KBM-7 (cell line): ENCODE measurements around the gene TMEM63B.
A peak's percentile ranks its signal among the peaks of the same experiment; 100 is the strongest.
"Not testable (repeated sequence)": the region's sequence is repeated elsewhere in the genome, so short reads cannot be mapped to it uniquely, and the experiment has no call there.

Source experiments
- DNase-seq: peaks from one replicate; pipeline ENCODE4 v3.0.0-alpha.2; 2015
- in situ Hi-C: fragments of 300-500 bp; cut with MboI; formaldehyde crosslinking; loops from 2 replicates; pipeline ENCODE4 v1.14.3; 2020; ENCODE audit warnings: low sequenced_read_pairs, low pct_unique_long_range_greater_than_20kb, mixed read lengths

TMEM63B gene

DNA sequence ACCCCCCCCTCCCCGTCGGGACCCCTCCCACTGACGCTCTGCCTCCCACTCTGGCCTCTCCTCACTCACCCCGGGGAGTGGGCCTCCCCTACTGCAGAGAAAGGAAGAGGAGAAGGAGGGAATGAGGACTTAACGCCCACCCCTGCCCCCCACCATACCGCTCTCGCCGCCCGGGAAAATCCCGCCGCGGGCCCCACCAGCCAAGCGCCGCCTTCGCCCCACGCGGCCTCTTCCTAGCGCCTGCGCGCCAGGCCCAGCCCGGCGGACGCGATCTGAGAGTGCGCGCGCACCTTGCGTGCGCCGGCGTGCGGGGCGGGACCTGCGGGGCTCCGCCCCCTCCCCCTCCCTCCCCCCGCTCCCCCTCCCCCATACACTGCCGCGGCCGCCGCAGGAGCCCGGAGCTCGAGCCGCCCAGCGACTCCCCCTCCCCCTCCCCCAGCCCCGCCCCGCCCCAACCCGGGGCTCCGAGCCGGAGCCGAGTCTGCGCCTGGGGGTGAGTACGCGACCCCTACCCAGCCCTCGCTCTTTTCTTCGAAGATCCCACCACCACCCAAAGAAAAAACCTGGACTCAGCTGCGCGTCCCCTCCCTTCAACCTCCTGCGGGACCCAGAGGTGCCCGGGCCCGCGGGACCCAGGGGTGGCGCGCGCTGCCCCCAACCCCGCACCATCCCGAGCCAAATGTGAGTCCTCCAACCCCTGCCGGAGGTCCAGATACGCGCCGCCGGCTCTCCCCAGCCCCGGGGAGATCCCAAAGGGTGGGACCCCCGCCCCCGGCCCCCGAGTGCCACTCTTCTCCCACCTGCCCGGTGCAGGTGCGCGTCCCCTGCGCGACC lies at the start of gene TMEM63B, which contains the start of gene MRPL14:
TSS of gene TMEM63B (plus strand) at position 369 of the 834 bp plus-strand sequence. CDS start 7,031 bp downstream, outside the sequence.
TSS of gene MRPL14 (minus strand) at position 267 of the 834 bp plus-strand sequence. CDS start 10,841 bp downstream, outside the sequence.
- in situ Hi-C loops = no loop called here
- DNase-seq = peak; percentile 61

DNA sequence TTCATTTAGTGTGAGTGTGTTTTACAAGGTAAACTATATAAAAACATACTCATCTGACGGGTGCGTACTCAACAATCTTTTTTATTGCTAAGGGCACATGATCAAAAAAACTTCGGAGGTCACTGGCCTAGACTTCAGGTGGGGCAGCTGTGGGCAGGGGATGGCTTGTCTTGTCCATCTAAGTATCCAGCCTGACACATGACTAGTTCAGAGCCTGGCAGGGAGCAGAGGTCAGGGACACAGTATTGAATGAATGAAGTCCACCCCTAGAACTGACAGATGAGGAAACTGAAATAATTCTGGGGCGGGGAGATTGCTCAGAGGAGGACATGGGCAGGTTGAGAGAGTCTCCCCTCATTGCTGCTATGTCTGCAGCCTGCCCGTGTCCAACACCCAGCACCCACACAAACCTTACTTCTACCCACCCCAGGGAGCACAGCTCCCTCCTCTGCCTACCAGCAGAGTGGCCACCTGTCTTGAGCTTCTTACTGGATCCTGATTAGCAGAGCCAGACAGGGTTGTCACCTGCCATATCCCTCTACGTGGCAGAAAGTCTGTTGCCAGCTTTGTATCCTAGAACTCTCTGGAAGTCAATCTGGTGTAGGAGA lies 49.0 kb upstream of the TMEM63B start:
- in situ Hi-C loops = no loop called here
- no peak for DNase-seq

DNA sequence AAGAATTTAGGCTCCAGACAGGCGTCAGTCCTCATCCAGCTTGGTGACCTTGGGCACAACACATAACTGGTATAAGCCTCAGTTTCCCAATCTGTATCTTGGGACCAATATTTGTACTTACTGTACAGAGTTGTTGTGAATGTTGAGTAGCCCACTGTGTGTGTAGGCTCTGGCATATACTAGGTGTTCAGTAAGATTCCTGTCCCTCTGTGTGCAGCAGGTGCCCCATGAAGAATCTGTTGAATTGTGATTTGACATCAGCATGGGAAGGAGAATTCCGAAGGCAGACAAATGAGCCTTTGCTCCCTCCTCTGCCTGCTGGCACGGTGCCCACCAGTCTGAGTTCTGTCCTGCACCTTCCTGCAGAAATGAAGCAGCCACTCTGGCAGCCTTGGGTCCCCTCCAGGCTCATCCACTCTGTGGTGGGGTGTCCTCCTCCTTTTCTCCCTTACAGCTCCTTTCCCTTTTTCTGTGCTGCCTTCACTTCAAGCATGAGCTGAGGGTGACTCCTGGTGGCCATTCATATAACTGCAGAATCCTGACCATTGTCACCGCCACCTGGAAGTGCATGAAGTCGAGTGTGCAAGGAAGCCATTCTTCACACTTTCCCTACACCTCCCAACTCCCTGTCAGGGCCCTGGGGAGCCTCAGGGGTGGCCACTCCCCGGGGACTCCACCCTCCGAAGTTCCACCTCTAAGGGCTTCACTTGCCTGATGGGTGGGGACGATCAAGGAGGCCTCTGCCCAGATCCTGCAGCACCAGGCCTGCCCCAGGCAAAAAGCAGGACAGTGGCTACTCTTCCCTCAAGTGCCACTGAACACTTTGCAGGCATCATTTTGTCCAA lies 48.3 kb upstream of the TMEM63B start:
- DNase-seq = peak; percentile 91
- in situ Hi-C loops = no loop called here

DNA sequence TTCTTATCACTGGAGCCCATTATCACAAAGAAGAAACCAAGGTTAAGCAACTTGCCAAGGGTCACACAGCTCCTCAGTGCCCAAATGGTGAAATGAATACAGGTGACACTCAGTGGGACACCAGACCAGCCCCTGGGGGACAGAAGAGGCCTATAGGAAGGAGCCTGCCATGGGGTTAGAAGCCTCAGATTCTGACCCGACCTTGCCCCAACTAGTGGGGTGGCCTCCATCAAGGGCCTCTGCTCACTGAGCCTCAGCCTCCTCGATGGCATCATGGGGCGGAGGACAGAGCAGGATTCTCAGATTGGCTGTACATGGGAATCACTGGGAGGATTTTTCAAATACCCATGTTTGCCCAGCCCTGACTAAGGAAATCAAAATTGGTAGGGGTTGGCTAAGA lies 47.7 kb upstream of the TMEM63B start:
- DNase-seq = no peak
- in situ Hi-C loops = no loop called here

DNA sequence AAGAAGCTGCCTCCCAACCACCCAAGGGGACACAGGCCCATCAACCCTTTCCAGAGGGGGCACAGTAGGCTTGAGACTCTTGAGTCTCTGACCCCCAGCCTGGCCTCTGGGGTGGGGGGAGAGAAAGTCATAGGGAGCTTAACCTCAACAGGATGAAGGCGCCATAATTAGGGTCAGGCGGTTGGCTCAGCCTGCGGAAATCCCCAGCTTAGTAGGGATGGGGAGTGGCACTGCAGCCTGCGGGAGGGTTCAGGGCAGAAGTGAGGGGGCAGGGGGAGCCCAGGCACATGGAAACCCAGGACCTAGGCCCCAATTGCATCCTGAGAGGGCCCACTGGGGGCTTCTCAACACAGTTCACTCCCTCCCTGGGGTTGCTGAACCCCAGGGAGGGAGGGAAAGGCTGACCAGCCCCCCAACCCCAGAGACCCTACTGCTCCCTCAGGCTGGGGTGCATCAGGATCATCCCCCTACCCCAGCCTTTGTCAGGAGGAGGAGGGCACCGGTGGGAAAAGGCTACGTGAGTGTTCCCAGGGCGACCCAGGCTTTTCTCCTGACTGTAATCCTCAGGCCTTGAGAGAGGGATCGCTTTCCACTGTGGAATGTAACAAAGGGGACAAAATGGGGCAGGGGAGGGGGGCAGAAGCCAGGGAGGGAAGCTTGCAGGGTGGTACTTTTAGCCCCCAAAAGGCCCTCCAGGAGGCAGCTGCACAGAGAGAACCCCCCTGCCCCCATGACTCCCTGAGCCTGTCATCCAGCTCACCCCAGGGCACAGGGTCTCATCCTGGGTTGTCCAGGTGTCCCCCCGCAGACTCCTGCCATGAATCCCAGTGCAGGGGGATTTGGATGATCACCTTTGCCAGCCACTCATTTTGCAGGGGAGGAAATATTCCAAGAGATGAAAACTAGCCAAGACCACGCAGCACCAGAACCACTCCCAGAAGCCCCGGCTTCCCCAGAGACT lies 46.5 kb upstream of the TMEM63B start:
- no peak for DNase-seq
- in situ Hi-C loops = no loop called here

DNA sequence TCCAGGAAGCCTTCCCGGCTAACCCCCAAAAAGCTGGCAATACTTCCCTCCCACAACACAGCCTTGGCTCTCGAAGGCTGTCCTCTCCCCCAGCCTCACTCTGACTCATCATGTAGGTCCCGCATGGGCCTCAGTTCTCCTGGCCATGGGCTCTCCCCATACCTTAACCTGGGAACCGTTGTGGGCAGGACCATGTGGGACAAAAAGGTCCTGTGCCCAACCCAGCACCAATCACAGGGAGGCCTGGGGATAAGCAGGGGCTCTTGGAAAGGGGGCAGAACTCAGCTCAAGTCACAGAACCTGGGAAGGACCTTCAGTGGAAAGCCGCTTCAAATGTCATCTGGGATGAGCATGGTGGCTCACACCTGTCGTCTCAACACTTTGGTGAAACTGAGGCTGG lies 45.6 kb upstream of the TMEM63B start:
- DNase-seq = no peak
- in situ Hi-C loops = no loop called here

DNA sequence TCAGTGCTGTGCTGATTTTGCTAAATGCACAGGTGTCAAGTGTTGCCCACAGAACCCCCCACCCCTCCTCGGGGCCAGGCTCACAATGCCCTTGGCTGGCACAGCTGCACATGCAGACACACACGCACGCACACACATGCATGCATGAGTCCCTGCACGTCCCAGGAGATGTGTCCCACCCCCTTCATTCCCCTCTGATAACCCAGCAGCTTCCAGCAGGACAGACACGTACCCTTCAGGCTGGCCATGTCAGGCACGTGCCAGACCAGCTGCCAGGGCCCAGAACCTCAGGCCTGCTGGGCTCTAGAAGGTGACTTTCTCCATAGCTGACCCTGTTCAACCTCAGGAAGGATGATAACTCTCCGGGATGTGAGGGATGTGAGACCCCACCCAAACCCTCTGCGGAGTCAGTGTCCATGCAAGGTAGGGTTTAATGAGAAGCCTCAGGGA lies 44.5 kb upstream of the TMEM63B start:
- in situ Hi-C loops = no loop called here
- DNase-seq = no peak

DNA sequence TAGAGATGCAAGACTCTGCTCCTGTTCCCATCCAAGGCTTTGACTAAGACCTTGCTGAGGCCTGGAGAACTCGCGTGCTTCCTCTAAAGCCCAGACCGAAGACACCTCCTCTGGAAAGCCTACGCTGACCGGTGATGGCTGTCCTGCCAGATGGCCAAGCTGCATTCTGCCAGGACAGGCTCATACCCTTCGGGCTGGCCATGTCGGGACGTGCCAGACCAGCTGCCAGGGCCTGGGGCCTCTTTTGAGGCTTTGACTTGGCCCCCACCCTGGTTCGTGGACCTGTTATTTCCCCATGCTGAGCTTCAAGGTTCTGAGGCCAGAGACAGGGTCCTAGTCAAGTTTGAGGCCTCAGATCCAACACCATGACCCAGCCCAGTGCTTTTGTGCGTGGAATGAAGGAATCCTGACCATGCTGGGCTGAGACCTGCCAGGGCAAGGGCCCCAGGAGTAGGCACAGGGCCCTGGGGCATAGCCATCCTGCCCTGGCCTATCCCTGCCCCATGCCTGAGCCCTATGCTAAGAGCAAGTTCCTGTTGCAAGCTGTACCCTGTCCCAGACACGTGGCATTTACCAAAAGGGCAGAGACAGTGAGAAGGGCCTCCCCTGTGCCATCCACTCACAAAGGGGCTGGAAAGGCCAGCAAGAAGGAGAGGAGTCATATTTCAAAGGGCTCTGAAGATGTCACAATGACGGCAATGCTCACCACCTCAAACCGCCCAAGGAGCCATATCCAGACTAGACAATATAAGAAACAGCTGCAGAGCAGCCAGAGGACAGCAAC lies 42.9 kb upstream of the TMEM63B start:
- DNase-seq = no peak
- in situ Hi-C loops = no loop called here

DNA sequence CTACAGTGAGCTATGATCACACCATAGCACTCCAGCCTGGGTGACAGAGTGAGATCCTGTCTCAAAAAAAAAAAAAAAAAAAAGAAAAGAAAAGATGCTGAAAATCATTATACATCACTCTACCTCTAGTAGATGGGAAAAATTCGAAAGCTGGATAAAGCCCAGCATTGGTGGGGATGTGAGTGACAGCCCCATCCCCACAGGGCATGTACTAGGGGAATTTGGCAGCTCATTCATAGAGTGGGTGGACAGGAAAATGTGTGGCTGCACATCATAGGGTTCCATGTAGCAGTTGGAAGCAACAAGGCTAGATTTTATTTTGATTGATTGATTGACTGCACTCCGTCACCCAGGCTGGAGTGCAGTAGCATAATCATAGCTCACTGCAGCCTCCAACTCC lies 42.1 kb upstream of the TMEM63B start:
- in situ Hi-C loops = no loop called here
- DNase-seq = no peak

DNA sequence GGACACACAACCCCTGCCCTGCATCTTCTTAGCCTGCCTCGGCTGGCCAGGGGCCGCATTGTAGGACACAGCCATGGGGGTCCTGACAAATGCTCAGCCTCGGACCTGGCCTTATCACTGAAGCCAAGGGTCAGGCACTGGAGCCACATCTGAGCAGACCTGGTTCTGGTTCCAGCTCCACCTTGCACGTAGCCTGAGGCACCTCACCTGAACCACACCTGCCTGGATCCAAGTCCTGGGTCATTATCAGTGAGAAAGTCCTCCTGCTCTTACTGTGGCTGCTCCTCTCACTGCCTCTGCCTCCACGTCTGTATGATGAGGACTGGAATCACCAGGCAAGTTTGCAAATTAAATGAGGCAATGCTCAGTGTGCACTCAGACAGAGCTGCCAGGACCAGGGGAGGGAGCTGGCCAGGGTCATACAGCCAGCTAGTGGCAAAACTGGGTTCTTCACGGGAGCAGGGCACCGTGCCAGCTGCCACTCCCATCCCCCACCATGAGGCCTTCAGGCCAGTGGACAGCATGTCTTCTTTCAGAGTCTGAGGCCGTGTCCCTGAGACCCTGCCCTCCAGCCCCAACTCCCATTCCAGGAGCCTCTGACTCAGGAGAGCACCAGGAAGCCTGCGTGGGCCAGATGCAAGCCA lies 40.3 kb upstream of the TMEM63B start:
- no peak for DNase-seq
- in situ Hi-C loops = no loop called here

DNA sequence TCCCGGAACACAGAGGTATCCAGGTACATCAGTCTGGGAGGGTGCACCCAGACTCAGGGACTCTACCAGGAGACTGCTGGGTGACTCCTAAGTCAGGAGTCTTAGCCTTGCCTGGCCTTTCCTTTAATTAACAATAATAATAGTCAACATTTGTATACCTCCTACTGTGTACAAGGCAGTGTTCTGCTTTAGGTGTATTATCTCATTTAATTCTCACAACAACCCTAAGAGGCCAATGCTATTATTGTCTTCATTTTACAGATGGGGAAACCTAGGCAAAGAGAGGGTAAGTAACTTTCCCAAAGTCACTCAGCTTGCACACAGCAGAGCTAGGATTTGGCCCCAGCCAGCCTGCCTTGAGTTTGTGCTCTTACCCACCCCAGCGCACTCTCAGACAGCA lies 39.7 kb upstream of the TMEM63B start:
- DNase-seq = no peak
- in situ Hi-C loops = no loop called here

DNA sequence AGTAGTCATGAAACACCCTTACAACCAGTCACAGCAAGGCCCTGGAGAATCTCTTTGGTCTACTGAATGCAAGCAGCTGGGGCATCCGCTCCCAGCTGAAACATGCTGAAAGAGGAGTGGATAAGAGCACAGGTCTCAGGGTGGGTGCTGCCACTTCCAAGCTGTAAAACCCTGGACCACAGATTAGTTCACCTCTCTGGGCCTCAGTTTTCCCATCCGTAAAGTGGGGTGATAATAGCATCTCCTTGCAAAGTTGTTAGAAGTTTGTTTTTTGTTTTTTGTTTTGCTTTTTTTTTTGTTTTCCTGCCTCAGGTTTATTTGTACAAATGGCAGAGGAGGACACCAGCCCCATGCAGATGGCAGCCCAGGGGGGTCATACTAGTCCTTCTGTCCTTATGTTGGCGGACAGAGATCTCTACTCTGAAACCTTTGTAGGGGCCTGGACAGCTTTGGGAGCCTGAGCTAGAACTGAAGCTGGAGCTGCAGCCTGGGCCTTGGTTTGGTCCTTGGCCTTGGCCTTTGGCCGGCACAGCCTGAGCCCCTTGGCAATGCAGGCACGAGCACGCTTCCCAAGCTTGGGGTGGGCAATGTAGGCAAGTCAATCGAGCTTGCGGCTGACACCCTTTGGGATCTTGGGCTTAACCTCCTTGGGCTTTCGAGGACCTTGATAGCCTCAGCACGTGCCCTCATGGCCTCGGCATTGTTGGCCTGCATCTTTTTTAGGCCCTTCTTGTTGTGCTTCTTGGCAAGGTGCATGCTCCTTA lies 38.3 kb upstream of the TMEM63B start:
- in situ Hi-C loops = no loop called here
- no peak for DNase-seq

DNA sequence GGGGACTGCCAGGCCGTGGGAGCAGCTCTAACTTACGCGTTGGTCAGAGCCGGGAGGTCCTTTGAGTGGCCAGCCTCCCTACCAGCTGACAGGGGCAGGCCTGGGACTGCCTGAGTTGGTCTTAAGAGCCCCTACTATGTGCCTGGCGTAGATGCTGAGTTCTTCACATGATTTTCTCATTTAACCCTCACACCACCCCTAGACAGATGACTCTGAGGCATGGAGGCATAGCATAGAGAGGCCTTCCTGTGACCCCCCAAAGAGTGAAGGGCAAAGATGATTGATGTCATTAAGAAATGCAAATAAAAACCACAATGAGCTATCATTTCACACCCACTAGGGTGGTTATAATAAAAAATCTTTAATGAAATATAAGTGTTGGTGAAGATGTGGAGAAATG lies 36.9 kb upstream of the TMEM63B start:
- DNase-seq = no peak
- in situ Hi-C loops = no loop called here

DNA sequence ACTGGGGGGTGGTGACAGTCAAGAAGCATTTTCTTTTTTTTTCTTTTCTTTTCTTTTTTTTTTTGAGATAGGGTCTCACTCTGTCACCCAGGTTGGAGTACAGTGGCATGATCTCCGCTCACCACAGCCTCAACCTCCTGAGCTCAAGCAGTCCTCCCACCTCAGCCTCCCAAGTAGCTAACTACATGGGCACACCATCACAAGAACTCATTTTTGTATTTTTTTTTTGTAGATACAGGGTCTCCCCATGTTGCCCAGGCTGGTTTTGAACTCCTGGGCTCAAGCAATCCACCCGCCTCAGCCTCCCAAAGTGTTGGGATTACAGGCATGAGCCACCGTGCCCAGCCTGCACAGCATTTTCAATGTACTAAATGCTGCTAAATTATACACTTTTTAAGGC lies 36.0 kb upstream of the TMEM63B start:
- in situ Hi-C loops, DNase-seq: not testable (repeated sequence)

DNA sequence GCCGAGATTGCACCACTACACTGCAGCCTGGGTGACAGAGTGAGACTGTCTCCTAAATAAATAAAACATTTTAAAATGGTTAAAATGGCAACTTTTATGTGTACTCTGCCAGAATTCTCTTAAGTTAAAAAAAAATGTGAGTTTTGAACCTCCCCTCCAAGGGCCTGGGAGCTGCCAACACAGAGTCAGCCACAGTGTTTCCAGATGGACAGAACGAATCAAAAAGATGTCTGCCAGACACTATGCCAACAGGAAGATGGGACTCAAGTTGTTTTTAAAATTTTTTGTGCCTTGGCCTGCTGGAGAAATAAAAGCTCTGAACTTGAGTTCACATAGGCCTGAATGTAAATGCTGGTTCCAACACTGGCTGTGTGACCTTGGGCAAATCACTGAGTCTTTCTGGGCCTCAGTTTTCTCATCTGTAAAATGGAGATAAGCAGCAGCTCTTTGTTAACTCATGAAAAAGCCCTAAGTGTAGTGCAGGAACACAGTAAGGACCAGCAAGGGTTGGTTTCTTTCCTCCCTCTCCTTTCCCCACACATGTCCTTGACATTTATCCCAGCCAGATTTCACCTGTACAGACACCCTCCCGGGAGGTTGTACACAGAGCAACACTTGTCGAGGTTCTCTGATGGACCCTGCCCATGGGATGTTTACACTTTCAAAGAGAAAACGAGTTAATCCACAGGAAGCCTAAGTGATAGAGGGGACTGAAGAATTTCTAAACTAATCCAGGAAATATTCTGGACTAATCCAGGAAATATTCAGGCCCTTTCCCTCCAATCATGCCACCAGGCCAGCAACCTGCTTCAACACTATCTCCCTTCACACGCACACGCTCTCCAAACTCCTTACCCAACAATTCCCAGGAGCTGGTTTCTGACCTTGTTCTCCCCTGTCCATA lies 35.1 kb upstream of the TMEM63B start:
- in situ Hi-C loops = no loop called here
- no peak for DNase-seq

DNA sequence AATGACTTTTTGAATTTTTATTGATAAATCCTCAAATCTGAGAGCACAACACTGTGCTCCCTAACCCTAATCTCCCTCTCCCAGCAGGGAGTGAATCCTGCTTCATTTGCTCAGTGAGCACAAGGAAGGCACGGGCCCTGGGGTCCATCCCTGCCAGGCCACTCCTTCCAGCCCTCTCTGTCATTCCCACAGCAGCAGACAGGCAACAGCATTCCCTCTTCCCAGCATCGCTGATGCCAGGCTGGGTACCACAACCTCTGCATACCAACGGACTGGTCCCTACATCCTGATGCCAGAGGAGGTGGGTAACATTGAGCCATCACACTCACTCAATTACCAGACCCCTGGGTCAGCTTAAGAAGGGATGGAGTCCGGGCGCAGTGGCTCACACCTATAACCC lies 34.3 kb upstream of the TMEM63B start:
- no peak for DNase-seq
- in situ Hi-C loops = no loop called here
